Prostate gland (tissue), 2 donors: ENCODE results near the gene PAK1IP1. TPM values are rescaled to one million over a fixed set of nuclear protein-coding genes. Genes with fewer than 3 reads are reported as not detected.
"Not testable (repeated sequence)": the region's sequence is repeated elsewhere in the genome, so short reads cannot be mapped to it uniquely, and the experiment has no call there.

Experiments
- DNase-seq: peaks from one replicate; pipeline ENCODE4 v3.0.0-alpha.2; 2019; ENCODE audit warnings: low spot score
- H3K27ac ChIP-seq, 2 donors: fragments of 200-600 bp; sonication (generic); 2 replicates each; pipeline ENCODE4 v1.5.1; 2017 to 2019
- H3K27me3 ChIP-seq: fragments of 200-600 bp; sonication (generic); replicated peaks from 2 replicates; pipeline ENCODE4 v1.5.1; 2019; ENCODE audit not compliant: insufficient read depth
- H3K36me3 ChIP-seq, 2 donors: fragments of 200-600 bp; sonication (generic); 1 replicate in 1 of 2; 2 replicates in 1 of 2; pipeline versions ENCODE4 v1.5.1 to v1.8.1; 2017 to 2019
- H3K4me1 ChIP-seq: fragments of 200-600 bp; sonication (generic); replicated peaks from 2 replicates; pipeline ENCODE4 v1.5.1; 2019
- H3K4me3 ChIP-seq, 2 donors: fragments of 200-600 bp; sonication (generic); 2 replicates each; pipeline ENCODE4 v1.5.1; 2017 to 2019
- H3K9me3 ChIP-seq: fragments of 200-600 bp; sonication (generic); 2 replicates; pipeline ENCODE4 v1.5.1; 2017
- POLR2A ChIP-seq: fragments of 450-650 bp; IDR thresholded peaks from one replicate; pipeline ENCODE4 v1.6.1; 2016; ENCODE audit warnings: antibody characterized with exemption, mild to moderate bottlenecking
- POLR2AphosphoS5 ChIP-seq: sonication (generic); formaldehyde crosslinking; IDR thresholded peaks from one replicate; pipeline ENCODE4 v1.6.1; 2017; ENCODE audit warnings: antibody characterized with exemption
- WGBS: methylation state at CpG from one replicate; pipeline ENCODE4 v1.1.5; 2018; 5-methylcytosine and 5-hydroxymethylcytosine counted together
- intact Hi-C: fragments of 100-400 bp; cut with DNase I; formaldehyde crosslinking; loops from one replicate; pipeline ENCODE4 v1.14.2; 2022
- total RNA-seq, 2 donors: library from RNA; depleted of rRNA; stranded (reverse); fragments of >200 nt; gene quantifications; one replicate each; pipeline ENCODE4 v1.1.0, GENCODE V29; 2016
- TF ChIP-seq, protein P1 (sequence below), 4 experiments: fragments of 200-600 bp in 2 of 4; fragments of 450-650 bp in 2 of 4; sonication (generic) in 2 of 4; IDR thresholded peaks; 1 replicate in 3 of 4; 2 replicates in 1 of 4; pipeline ENCODE4 v1.5.1; 2016 to 2019; ENCODE audit warnings: antibody characterized with exemption in 4 of 4, mild to moderate bottlenecking in 2 of 4, moderate library complexity in 2 of 4

PAK1IP1 gene
- total RNA-seq, 2 donors from 2014 or later, result 12.2 to 36.7 TPM

DNA sequence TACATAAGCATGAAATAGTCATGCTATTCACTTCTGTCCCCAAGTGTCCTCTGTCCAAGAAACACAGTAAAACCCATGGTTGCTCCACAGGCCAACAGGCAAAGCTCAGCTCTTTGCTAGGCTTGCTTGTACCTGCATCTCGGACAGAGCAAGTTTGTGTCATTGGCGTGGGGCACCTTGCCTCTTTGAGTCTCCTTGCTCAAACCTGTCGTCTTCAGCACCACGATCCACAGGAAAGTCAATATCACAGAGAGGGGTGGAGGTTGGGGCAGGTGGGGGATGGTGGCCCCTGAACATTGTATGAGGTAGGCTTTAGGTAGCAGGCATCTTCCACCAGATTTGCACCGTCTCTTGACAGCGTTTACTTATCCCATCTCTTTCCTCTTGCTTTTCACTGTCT is 48.7 kb downstream of the PAK1IP1 start:
- Histone ChIP-seq H3K27me3 (no peaks in the 10 kb centered on the region), H3K36me3 (no peaks in the 10 kb centered on the region), H3K4me1 (no peaks in the 10 kb centered on the region), H3K9me3 (no peaks in the 10 kb centered on the region), H3K27ac (no peak overlapping the region), H3K4me3 (no peak overlapping the region)
- TF ChIP-seq POLR2AphosphoS5, result no peak
- TF ChIP-seq POLR2A, result no peak
- TF ChIP-seq, protein P1, sequence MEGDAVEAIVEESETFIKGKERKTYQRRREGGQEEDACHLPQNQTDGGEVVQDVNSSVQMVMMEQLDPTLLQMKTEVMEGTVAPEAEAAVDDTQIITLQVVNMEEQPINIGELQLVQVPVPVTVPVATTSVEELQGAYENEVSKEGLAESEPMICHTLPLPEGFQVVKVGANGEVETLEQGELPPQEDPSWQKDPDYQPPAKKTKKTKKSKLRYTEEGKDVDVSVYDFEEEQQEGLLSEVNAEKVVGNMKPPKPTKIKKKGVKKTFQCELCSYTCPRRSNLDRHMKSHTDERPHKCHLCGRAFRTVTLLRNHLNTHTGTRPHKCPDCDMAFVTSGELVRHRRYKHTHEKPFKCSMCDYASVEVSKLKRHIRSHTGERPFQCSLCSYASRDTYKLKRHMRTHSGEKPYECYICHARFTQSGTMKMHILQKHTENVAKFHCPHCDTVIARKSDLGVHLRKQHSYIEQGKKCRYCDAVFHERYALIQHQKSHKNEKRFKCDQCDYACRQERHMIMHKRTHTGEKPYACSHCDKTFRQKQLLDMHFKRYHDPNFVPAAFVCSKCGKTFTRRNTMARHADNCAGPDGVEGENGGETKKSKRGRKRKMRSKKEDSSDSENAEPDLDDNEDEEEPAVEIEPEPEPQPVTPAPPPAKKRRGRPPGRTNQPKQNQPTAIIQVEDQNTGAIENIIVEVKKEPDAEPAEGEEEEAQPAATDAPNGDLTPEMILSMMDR (IDR thresholded peaks at IDR 0.05), result no peak
- intact Hi-C loops, result loop anchor here (10.0 kb wide), 1 partner anchor 229 kb away; no protein-coding TSS in a partner anchor
- WGBS, result 82% methylated on average over 6 of the region's 6 CpGs
- DNase-seq, result no peak

GRCh38 chr6:10745116-10745515 is 50.3 kb downstream of the PAK1IP1 start:
- intact Hi-C loops, result loop anchor here (10.0 kb wide), 1 partner anchor 230 kb away; no protein-coding TSS in a partner anchor
- peaks cover 14% of the 10 kb centered on the region for H3K4me1 ChIP-seq
- no peak for DNase-seq
- H3K36me3 ChIP-seq, result no peaks in the 10 kb centered on the region
- H3K27me3 ChIP-seq, result no peaks in the 10 kb centered on the region
- 82% methylated on average over 5 of the region's 5 CpGs for WGBS
- H3K9me3 ChIP-seq, result no peaks in the 10 kb centered on the region
- no peak overlapping the region for H3K4me3 ChIP-seq
- H3K27ac ChIP-seq, result no peak overlapping the region
- TF ChIP-seq, protein P1 (IDR thresholded peaks at IDR 0.05), result no peak
- TF ChIP-seq POLR2AphosphoS5, result no peak
- no peak for TF ChIP-seq POLR2A

- TF ChIP-seq, protein P1 (IDR thresholded peaks at IDR 0.05), result no peak
- TF ChIP-seq POLR2A (no peak), POLR2AphosphoS5 (no peak)
- H3K9me3 ChIP-seq, result no peaks in the 10 kb centered on the region
- peak overlapping the region; percentile 74 to 80 for H3K27ac ChIP-seq
- peak overlapping the region; percentile 55 to 64 for H3K4me3 ChIP-seq
- no peaks in the 10 kb centered on the region for H3K36me3 ChIP-seq
- H3K27me3 ChIP-seq, result no peaks in the 10 kb centered on the region
- H3K4me1 ChIP-seq, result peaks cover 14% of the 10 kb centered on the region
- no peak for DNase-seq
- 23% methylated on average over 9 of the region's 9 CpGs for WGBS
- intact Hi-C loops, result loop anchor here (2.0 to 10.0 kb wide), 2 partner anchors 24 to 232 kb away; partner anchors contain the start of gene TMEM14C
These were observed 52.1 kb downstream of the PAK1IP1 start for GRCh38 chr6:10746915-10747250.

- TF ChIP-seq POLR2A (peak; percentile 79), POLR2AphosphoS5 (peak; percentile 98)
- TF ChIP-seq, protein P1 (IDR thresholded peaks at IDR 0.05), result peak in 2 of 4 experiments; percentile 13 to 21
- WGBS, result under 1% methylated on average over 50 of the region's 52 CpGs
- Histone ChIP-seq H3K4me1 (peaks cover 14% of the 10 kb centered on the region), H3K27ac (peak within 1 kb of the TSS; percentile 74 to 80), H3K27me3 (no peaks in the 10 kb centered on the region), H3K36me3 (no peaks in the 10 kb centered on the region), H3K9me3 (no peaks in the 10 kb centered on the region), H3K4me3 (peak within 1 kb of the TSS; percentile 55 to 64)
- peak; percentile 100 for DNase-seq
- intact Hi-C loops, result loop anchor here (2.0 to 10.0 kb wide), 2 partner anchors 25 to 233 kb away; partner anchors contain the start of gene TMEM14C
These were observed 52.6 kb downstream of the PAK1IP1 start, which contains the start of gene TMEM14B for GRCh38 chr6:10747251-10747972. TSS of gene TMEM14B (plus strand) at chr6:10747805. CDS start at chr6:10749246, 1,441 bp downstream.

DNA sequence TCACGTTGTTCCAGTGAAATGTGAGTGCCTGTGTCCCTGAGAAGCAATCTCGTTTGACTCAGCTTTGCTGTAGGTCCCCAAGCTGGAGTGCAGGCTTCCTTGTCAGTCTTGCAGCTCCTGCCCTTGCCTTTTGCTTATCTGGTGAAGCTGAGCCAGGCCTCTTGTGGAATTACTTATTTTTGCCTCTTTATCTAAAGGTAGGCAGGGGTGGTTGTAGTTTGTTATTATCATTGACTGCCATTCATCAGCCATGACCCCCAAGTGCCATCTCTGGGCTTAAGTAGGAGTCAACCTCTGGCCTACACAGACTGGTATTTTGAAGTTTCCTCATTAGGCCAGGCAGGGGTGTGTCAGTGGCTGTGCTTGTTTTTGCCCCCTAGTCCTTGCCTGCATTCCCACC is 55.0 kb downstream of the PAK1IP1 start:
- TF ChIP-seq POLR2A, result no peak
- TF ChIP-seq, protein P1 (IDR thresholded peaks at IDR 0.05), result no peak
- no peak for TF ChIP-seq POLR2AphosphoS5
- H3K36me3 ChIP-seq, result no peaks in the 10 kb centered on the region
- DNase-seq, result no peak

GRCh38 chr6:10750568-10750967 is 55.8 kb downstream of the PAK1IP1 start:
- H3K27ac ChIP-seq, H3K9me3 ChIP-seq, intact Hi-C loops, H3K36me3 ChIP-seq, H3K4me3 ChIP-seq, DNase-seq, H3K27me3 ChIP-seq: not testable (repeated sequence)
- H3K4me1 ChIP-seq, result peaks cover 14% of the 10 kb centered on the region
- WGBS, result 82% methylated on average over 6 of the region's 6 CpGs

More for the DNA sequence above, 55.0 kb downstream of the PAK1IP1 start:
- Histone ChIP-seq H3K27ac (no peak overlapping the region), H3K4me3 (no peak overlapping the region), H3K9me3 (no peaks in the 10 kb centered on the region), H3K27me3 (no peaks in the 10 kb centered on the region), H3K4me1 (peaks cover 14% of the 10 kb centered on the region)
- 51% methylated on average over 2 of the region's 2 CpGs for WGBS
- intact Hi-C loops, result loop anchor here (10.0 kb wide), 1 partner anchor 235 kb away; no protein-coding TSS in a partner anchor

DNA sequence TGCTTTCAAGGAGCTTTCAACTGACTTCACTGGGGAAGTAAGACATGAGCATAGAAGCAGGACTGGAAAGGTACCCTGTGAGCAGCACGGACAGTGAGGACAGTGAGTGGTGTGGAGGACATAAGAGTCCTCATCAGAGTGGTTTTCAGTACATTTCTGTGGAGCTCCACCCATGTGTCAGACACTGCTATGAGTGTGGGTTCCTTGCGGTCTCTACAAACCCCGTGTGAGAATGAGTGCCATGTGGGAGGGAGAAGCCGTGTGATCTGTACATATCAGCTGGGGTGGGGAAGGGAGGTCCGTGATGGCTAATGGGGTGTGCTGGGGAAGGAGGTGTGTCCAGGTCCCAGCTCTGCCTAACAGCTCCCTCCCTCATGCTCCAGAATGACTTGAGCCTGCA is 57.0 kb downstream of the PAK1IP1 start:
- 85% methylated on average over 5 of the region's 5 CpGs for WGBS
- H3K9me3 ChIP-seq, H3K4me3 ChIP-seq, H3K27me3 ChIP-seq, DNase-seq, intact Hi-C loops, H3K27ac ChIP-seq, H3K36me3 ChIP-seq: not testable (repeated sequence)
- peaks cover 14% of the 10 kb centered on the region for H3K4me1 ChIP-seq
